ENCODE measurements around the gene SMAD5. TPM values are rescaled to one million over a fixed set of nuclear protein-coding genes. Genes with fewer than 3 reads are reported as not detected.

Gene SMAD5
- total and polyA plus RNA-seq, 2 donors from 2014 or later = 9.9 to 67.7 TPM

GRCh38 chr5:136193322-136193935 is 60.8 kb downstream of the SMAD5 start:
- Histone ChIP-seq H3K4me3 (ENCODE audit: low read length in 3 of 3) (peak overlapping the region; percentile 48 to 75 (median 73)), H3K27me3 (ENCODE audit: control insufficient read depth, insufficient read depth, low read length) (peaks cover 15% of the 10 kb centered on the region), H3K9ac (ENCODE audit: low read length in 3 of 3) (peak overlapping the region in 2 of 3 donors; percentile 33 to 58), H3K36me3 (ENCODE audit: control insufficient read depth in 2 of 3, insufficient read depth in 3 of 3, low read length in 3 of 3) (no peaks in the 10 kb centered on the region), H3K27ac (ENCODE audit: low read depth in 2 of 2, low read length in 2 of 2) (peak overlapping the region; percentile 5 to 32), H3K4me1 (ENCODE audit: control insufficient read depth in 2 of 3, insufficient read depth in 2 of 3, low read depth in 1 of 3, low read length in 3 of 3) (peaks cover 0 to 15% (median 4%) of the 10 kb centered on the region in 3 donors), H3K9me3 (ENCODE audit: control insufficient read depth in 2 of 3, insufficient read depth in 1 of 3, low read length in 3 of 3) (no peaks in the 10 kb centered on the region)
- TF ChIP-seq CTCF (IDR thresholded peaks at IDR 0.05; ENCODE audit: borderline replicate concordance, extremely low read depth, insufficient read depth) = no peak
- no peak for DNase-seq
- intact Hi-C loops (cut with DNase I) = no loop called here
- no peak for FAIRE-seq

GRCh38 chr5:136194576-136194975 is 61.9 kb downstream of the SMAD5 start:
- H3K4me3 ChIP-seq (ENCODE audit: low read length in 3 of 3) = peak overlapping the region in 2 of 3 donors; percentile 73 to 75
- intact Hi-C loops (cut with DNase I) = no loop called here
- DNase-seq (peak in 1 of 5 donors; percentile 16), FAIRE-seq (no peak)
- H3K9me3 ChIP-seq (ENCODE audit: control insufficient read depth in 2 of 3, insufficient read depth in 1 of 3, low read length in 3 of 3) = no peaks in the 10 kb centered on the region
- peaks cover 0 to 15% (median 4%) of the 10 kb centered on the region in 3 donors for H3K4me1 ChIP-seq (ENCODE audit: control insufficient read depth in 2 of 3, insufficient read depth in 2 of 3, low read depth in 1 of 3, low read length in 3 of 3)
- H3K36me3 ChIP-seq (ENCODE audit: control insufficient read depth in 2 of 3, insufficient read depth in 3 of 3, low read length in 3 of 3) = no peaks in the 10 kb centered on the region
- H3K9ac ChIP-seq (ENCODE audit: low read length in 3 of 3) = no peak overlapping the region
- peak overlapping the region in 1 of 2 donors; percentile 63 for H3K27ac ChIP-seq (ENCODE audit: low read depth in 2 of 2, low read length in 2 of 2)
- no peak for TF ChIP-seq CTCF (IDR thresholded peaks at IDR 0.05; ENCODE audit: borderline replicate concordance, extremely low read depth, insufficient read depth)
- H3K27me3 ChIP-seq (ENCODE audit: control insufficient read depth, insufficient read depth, low read length) = peaks cover 15% of the 10 kb centered on the region

GRCh38 chr5:136195971-136196820 is 63.6 kb downstream of the SMAD5 start:
- peaks cover 11% of the 10 kb centered on the region for H3K27me3 ChIP-seq (ENCODE audit: control insufficient read depth, insufficient read depth, low read length)
- no peaks in the 10 kb centered on the region for H3K9me3 ChIP-seq (ENCODE audit: control insufficient read depth in 2 of 3, insufficient read depth in 1 of 3, low read length in 3 of 3)
- DNase-seq (no peak), FAIRE-seq (no peak)
- peak overlapping the region in 1 of 2 donors; percentile 25 for H3K27ac ChIP-seq (ENCODE audit: low read depth in 2 of 2, low read length in 2 of 2)
- H3K9ac ChIP-seq (ENCODE audit: low read length in 3 of 3) = no peak overlapping the region
- H3K4me1 ChIP-seq (ENCODE audit: control insufficient read depth in 2 of 3, insufficient read depth in 2 of 3, low read depth in 1 of 3, low read length in 3 of 3) = peaks cover 0 to 15% (median 8%) of the 10 kb centered on the region in 3 donors
- H3K36me3 ChIP-seq (ENCODE audit: control insufficient read depth in 2 of 3, insufficient read depth in 3 of 3, low read length in 3 of 3) = no peaks in the 10 kb centered on the region
- H3K4me3 ChIP-seq (ENCODE audit: low read length in 3 of 3) = peak overlapping the region in 2 of 3 donors; percentile 24 to 75
- intact Hi-C loops (cut with DNase I) = no loop called here
- no peak for TF ChIP-seq CTCF (IDR thresholded peaks at IDR 0.05; ENCODE audit: borderline replicate concordance, extremely low read depth, insufficient read depth)
